ENCODE measurements around the gene MTG1.

DNA sequence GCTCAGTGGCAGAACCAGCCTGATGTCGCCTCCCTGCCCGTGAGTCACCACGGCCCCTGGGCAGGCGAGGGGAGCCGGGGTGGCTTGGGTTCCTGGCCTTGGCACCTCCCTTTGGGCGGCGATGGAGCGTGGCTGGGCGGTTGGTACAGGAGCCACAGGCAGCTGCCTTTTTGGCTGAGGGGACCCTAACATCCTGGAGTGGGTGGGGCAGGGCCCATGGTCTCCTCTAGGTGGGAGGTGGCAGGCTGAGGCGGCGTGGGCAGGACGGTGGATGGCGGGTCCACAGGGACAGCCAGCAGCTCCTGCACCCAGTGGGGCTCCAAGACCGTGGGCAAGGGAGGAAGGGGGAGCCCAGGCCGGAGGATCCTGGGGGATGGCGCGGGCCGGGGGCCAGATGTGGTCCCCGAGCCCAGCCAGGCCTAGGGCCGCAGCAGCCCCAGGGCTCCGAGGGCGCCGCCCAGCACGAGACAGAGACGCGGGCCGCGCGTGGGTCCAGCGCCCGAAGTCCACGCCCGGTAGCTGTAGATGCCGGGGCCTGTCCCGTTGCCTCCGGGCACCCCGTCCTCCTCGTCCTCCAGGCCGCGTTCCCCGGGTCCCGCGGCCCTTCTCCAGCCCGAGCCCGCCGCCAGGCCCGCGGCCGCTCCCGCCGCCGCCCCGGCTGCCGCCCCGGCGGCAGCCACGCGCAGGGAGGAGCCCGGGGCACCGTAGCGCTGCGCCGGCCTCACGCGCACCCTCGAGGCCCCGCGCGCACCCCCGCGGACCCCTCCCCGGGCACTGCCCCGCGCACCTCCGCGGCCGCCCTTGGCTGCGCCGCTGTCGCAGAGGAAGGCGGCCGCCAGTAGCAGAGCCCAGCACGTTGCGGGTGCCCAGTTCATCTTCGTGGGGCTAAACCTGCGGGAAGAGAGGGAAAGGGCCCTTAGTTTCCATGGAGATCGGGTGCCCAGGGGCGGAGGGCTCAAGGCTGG is 29.1 kb downstream of the MTG1 start:
- no peak for TF ChIP-seq POLR2A (IDR thresholded peaks at IDR 0.05; ENCODE audit: low read depth, low read length)
- TF ChIP-seq POLR2AphosphoS5 (IDR thresholded peaks at IDR 0.05; ENCODE audit: low read depth, low read length): no peak

All from GM12892 (cell line).